Natural killer cell treated with Interleukin-12 subunit alpha and Interleukin-12 subunit beta and Interleukin-15 and Interleukin-18, amount 100 ng/mL, for 72 hours (primary cell): ENCODE results near the gene CD209. TPM values are rescaled to one million over a fixed set of nuclear protein-coding genes. Genes with fewer than 3 reads are reported as not detected.
A peak's percentile ranks its signal among the peaks of the same experiment; 100 is the strongest.
"Not testable (repeated sequence)": the region's sequence is repeated elsewhere in the genome, so short reads cannot be mapped to it uniquely, and the experiment has no call there.

Source experiments
- ATAC-seq, 2 donors: fragments of 150-1000 bp; cut with Tn5 transposase in 1 of 2; sonication (Bioruptor Pico), chemical (Tn5 transposase) in 1 of 2; 2 replicates each; pipeline ENCODE4 v1.10.0; 2021
- DNase-seq: peaks from one replicate; pipeline ENCODE4 v3.0.0; 2022; ENCODE audit warnings: low spot score
- H3K27ac Mint-ChIP-seq, 2 donors: 1 replicate in 1 of 2; 2 replicates in 1 of 2; pipeline ENCODE4 v1.8.0; 2022; ENCODE audit warnings: mixed read lengths in 2 of 2, mild to moderate bottlenecking in 1 of 2, moderate library complexity in 1 of 2
- H3K27me3 Mint-ChIP-seq, 2 donors: 1 replicate in 1 of 2; 2 replicates in 1 of 2; pipeline ENCODE4 v1.8.0; 2022; ENCODE audit warnings: mixed read lengths in 2 of 2
- H3K36me3 Mint-ChIP-seq: one replicate; pipeline ENCODE4 v1.8.0; 2022; ENCODE audit warnings: mixed read lengths
- H3K4me1 Mint-ChIP-seq, 2 donors: 1 replicate in 1 of 2; 2 replicates in 1 of 2; pipeline ENCODE4 v1.8.0; 2022; ENCODE audit warnings: low read depth in 2 of 2, mixed read lengths in 2 of 2, mild to moderate bottlenecking in 1 of 2
- H3K4me3 Mint-ChIP-seq: one replicate; pipeline ENCODE4 v1.8.0; 2022; ENCODE audit warnings: mixed read lengths
- H3K9me3 Mint-ChIP-seq: 2 replicates; pipeline ENCODE4 v1.8.0; 2022; ENCODE audit warnings: mixed read lengths
- total RNA-seq, 2 donors: library from RNA; stranded (reverse); gene quantifications; one replicate each; pipeline ENCODE4 v1.2.3, GENCODE V29; 2022

CD209 gene
- total RNA-seq, 2 donors from 2014 or later: not detected

- peaks cover 15 to 25% of the 10 kb centered on the region in 2 donors for H3K27me3 Mint-ChIP-seq
- H3K9me3 Mint-ChIP-seq: peaks cover 12% of the 10 kb centered on the region
- ATAC-seq (no peak), DNase-seq (no peak)
- no peak within 1 kb of the TSS for H3K27ac Mint-ChIP-seq
- H3K4me1 Mint-ChIP-seq: no peaks in the 10 kb centered on the region
- peaks cover 19% of the 10 kb centered on the region for H3K36me3 Mint-ChIP-seq
- no peak within 1 kb of the TSS for H3K4me3 Mint-ChIP-seq
These were observed 15.5 kb upstream of the CD209 start, which contains the start of gene CLEC4M for GRCh38 chr19:7762719-7763293. Gene CLEC4M (plus strand): TSS chr19:7763243. CDS start chr19:7763267, 24 bp downstream.

- Mint-ChIP-seq H3K9me3 (peaks cover 21% of the 10 kb centered on the region), H3K4me1 (peaks cover 0 to 3% of the 10 kb centered on the region in 2 donors), H3K27me3 (peaks cover 19 to 37% of the 10 kb centered on the region in 2 donors), H3K27ac (no peak overlapping the region), H3K36me3 (peaks cover 35% of the 10 kb centered on the region), H3K4me3 (no peak overlapping the region)
- ATAC-seq (no peak), DNase-seq (no peak)
These were observed 11.8 kb upstream of the CD209 start for GRCh38 chr19:7759156-7759555.

GRCh38 chr19:7757358-7757757 lies 10.0 kb upstream of the CD209 start:
- Mint-ChIP-seq H3K4me1 (peaks cover 6 to 8% of the 10 kb centered on the region in 2 donors), H3K27ac (no peak overlapping the region), H3K27me3 (peaks cover 16 to 31% of the 10 kb centered on the region in 2 donors), H3K4me3 (no peak overlapping the region), H3K36me3 (peaks cover 41% of the 10 kb centered on the region), H3K9me3 (peaks cover 21% of the 10 kb centered on the region)
- ATAC-seq (no peak), DNase-seq (no peak)

GRCh38 chr19:7756258-7756657 lies 8.9 kb upstream of the CD209 start:
- H3K4me3 Mint-ChIP-seq: no peak overlapping the region
- H3K27ac Mint-ChIP-seq: no peak overlapping the region

GRCh38 chr19:7751157-7751783 lies 3.9 kb upstream of the CD209 start:
- peaks cover 21% of the 10 kb centered on the region in 2 donors for H3K4me1 Mint-ChIP-seq
- peaks cover 18% of the 10 kb centered on the region for H3K36me3 Mint-ChIP-seq
- peak; percentile 74 to 80 for ATAC-seq
- H3K9me3 Mint-ChIP-seq: peaks cover 9% of the 10 kb centered on the region
- H3K27me3 Mint-ChIP-seq: peaks cover 30 to 53% of the 10 kb centered on the region in 2 donors
- no peak overlapping the region for H3K4me3 Mint-ChIP-seq
- H3K27ac Mint-ChIP-seq: no peak overlapping the region
- no peak for DNase-seq

More at GRCh38 chr19:7756258-7756657, 8.9 kb upstream of the CD209 start:
- Mint-ChIP-seq H3K36me3 (peaks cover 41% of the 10 kb centered on the region), H3K9me3 (peaks cover 21% of the 10 kb centered on the region), H3K4me1 (peaks cover 8 to 10% of the 10 kb centered on the region in 2 donors), H3K27me3 (peaks cover 16 to 29% of the 10 kb centered on the region in 2 donors)
- no peak for DNase-seq
- no peak for ATAC-seq

- no peak for ATAC-seq
- Mint-ChIP-seq H3K4me3 (no peak overlapping the region), H3K36me3 (peaks cover 12% of the 10 kb centered on the region), H3K27me3 (peaks cover 24 to 33% of the 10 kb centered on the region in 2 donors), H3K4me1 (peaks cover 18 to 21% of the 10 kb centered on the region in 2 donors), H3K9me3 (peaks cover 5% of the 10 kb centered on the region), H3K27ac (no peak overlapping the region)
- no peak for DNase-seq
These were observed 1.4 kb upstream of the CD209 start for GRCh38 chr19:7748756-7749155.

GRCh38 chr19:7748171-7748570 lies 837 bp upstream of the CD209 start:
- H3K4me1 Mint-ChIP-seq: peaks cover 14 to 17% of the 10 kb centered on the region in 2 donors
- peaks cover 9% of the 10 kb centered on the region for H3K36me3 Mint-ChIP-seq
- no peak overlapping the region for H3K4me3 Mint-ChIP-seq
- H3K9me3 Mint-ChIP-seq: peaks cover 5% of the 10 kb centered on the region
- DNase-seq: no peak
- H3K27me3 Mint-ChIP-seq: peaks cover 24 to 29% of the 10 kb centered on the region in 2 donors
- no peak overlapping the region for H3K27ac Mint-ChIP-seq
- ATAC-seq: no peak

GRCh38 chr19:7746306-7746705 lies 1.0 kb downstream of the CD209 start:
- not testable (repeated sequence) for DNase-seq

GRCh38 chr19:7744871-7745650 lies 2.3 kb downstream of the CD209 start:
- Mint-ChIP-seq H3K9me3 (peaks cover 5% of the 10 kb centered on the region), H3K27ac (no peak overlapping the region), H3K4me3 (no peak overlapping the region), H3K4me1 (peaks cover under 1% of the 10 kb centered on the region in 2 donors), H3K27me3 (peaks cover 29 to 33% of the 10 kb centered on the region in 2 donors), H3K36me3 (peaks cover 6% of the 10 kb centered on the region)
- DNase-seq (no peak), ATAC-seq (no peak)

More at GRCh38 chr19:7746306-7746705, 1.0 kb downstream of the CD209 start:
- H3K36me3 Mint-ChIP-seq, H3K4me3 Mint-ChIP-seq, H3K9me3 Mint-ChIP-seq, ATAC-seq: not testable (repeated sequence)
- Mint-ChIP-seq H3K4me1 (peaks cover 12 to 13% of the 10 kb centered on the region in 2 donors), H3K27ac (peak overlapping the region in 1 of 2 donors; percentile 51), H3K27me3 (peaks cover 28 to 32% of the 10 kb centered on the region in 2 donors)

GRCh38 chr19:7744199-7744786 lies 3.0 kb downstream of the CD209 start:
- no peak overlapping the region for H3K27ac Mint-ChIP-seq
- ATAC-seq (peak in 1 of 2 donors; percentile 17), DNase-seq (no peak)
- H3K36me3 Mint-ChIP-seq: peaks cover 6% of the 10 kb centered on the region
- peaks cover 5% of the 10 kb centered on the region for H3K9me3 Mint-ChIP-seq
- peaks cover 31% of the 10 kb centered on the region in 2 donors for H3K27me3 Mint-ChIP-seq
- H3K4me1 Mint-ChIP-seq: no peaks in the 10 kb centered on the region
- H3K4me3 Mint-ChIP-seq: no peak overlapping the region

- Mint-ChIP-seq H3K36me3 (peaks cover 6% of the 10 kb centered on the region), H3K27ac (no peak overlapping the region), H3K9me3 (peaks cover 5% of the 10 kb centered on the region), H3K4me3 (no peak overlapping the region), H3K4me1 (no peaks in the 10 kb centered on the region), H3K27me3 (peaks cover 31 to 36% of the 10 kb centered on the region in 2 donors)
- DNase-seq (no peak), ATAC-seq (peak in 1 of 2 donors; percentile 51)
These were observed 3.9 kb downstream of the CD209 start for GRCh38 chr19:7743425-7743841.

- no peaks in the 10 kb centered on the region for H3K4me1 Mint-ChIP-seq
- no peak overlapping the region for H3K27ac Mint-ChIP-seq
- ATAC-seq (no peak), DNase-seq (no peak)
- H3K36me3 Mint-ChIP-seq: peaks cover 3% of the 10 kb centered on the region
- peaks cover 2% of the 10 kb centered on the region for H3K9me3 Mint-ChIP-seq
- H3K27me3 Mint-ChIP-seq: peaks cover 28 to 34% of the 10 kb centered on the region in 2 donors
- H3K4me3 Mint-ChIP-seq: no peak overlapping the region
These were observed 4.3 kb downstream of the CD209 start for GRCh38 chr19:7742991-7743390.

GRCh38 chr19:7742575-7742974 lies 4.8 kb downstream of the CD209 start:
- no peaks in the 10 kb centered on the region for H3K36me3 Mint-ChIP-seq
- no peak overlapping the region for H3K27ac Mint-ChIP-seq
- no peaks in the 10 kb centered on the region for H3K9me3 Mint-ChIP-seq
- H3K4me3 Mint-ChIP-seq: no peak overlapping the region
- H3K27me3 Mint-ChIP-seq: peaks cover 25 to 33% of the 10 kb centered on the region in 2 donors
- DNase-seq (no peak), ATAC-seq (no peak)
- H3K4me1 Mint-ChIP-seq: no peaks in the 10 kb centered on the region
